ENCODE measurements around the gene SETD1B.

Gene SETD1B

DNA sequence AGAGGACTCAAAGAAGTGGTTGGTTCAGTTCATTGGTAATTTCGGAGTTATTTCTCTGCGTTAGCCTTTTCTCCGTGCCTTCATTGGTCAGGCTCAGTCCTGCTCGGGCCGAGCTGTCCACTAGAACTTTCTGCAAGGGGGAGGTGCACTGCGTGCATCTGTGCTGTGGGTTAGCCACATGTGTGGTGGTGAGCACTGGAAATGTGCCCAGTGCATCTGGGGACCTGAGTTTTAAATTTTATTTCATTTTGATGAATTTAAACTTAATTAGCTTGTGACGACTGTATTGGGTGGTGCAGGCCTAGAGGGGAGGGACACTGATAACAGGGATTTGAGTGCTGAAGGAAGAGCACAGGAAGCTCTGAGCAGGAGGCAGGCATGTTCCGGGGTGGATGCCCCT lies 24.5 kb downstream of the SETD1B start:
- no peak for DNase-seq (ENCODE audit: low read depth)

DNA sequence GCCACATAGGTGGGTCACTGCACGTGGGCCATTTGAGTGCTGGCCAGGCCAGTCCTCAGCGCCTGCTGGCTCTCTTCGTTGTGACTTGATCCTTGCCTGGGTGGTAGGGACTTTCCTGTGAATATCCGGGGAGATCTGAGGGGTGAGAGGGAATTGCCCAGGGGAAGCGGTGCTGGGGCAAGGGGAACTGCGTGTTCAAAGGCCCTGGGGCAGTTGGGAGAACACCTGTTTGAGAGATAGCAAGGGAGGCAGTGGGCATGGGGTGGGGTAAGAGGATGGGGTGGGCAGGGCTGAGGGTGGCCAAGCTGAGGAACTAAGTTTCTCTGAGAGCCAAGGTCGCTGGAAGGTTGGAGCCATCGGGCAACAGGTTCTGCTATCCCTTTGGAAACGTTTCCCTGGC lies 25.0 kb downstream of the SETD1B start:
- no peak for DNase-seq (ENCODE audit: low read depth)
- TF ChIP-seq, protein P1, sequence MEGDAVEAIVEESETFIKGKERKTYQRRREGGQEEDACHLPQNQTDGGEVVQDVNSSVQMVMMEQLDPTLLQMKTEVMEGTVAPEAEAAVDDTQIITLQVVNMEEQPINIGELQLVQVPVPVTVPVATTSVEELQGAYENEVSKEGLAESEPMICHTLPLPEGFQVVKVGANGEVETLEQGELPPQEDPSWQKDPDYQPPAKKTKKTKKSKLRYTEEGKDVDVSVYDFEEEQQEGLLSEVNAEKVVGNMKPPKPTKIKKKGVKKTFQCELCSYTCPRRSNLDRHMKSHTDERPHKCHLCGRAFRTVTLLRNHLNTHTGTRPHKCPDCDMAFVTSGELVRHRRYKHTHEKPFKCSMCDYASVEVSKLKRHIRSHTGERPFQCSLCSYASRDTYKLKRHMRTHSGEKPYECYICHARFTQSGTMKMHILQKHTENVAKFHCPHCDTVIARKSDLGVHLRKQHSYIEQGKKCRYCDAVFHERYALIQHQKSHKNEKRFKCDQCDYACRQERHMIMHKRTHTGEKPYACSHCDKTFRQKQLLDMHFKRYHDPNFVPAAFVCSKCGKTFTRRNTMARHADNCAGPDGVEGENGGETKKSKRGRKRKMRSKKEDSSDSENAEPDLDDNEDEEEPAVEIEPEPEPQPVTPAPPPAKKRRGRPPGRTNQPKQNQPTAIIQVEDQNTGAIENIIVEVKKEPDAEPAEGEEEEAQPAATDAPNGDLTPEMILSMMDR (conservative IDR thresholded peaks at IDR 0.05; ENCODE audit: control insufficient read depth, insufficient read depth, low read depth, low read length): no peak
- H3K4me3 ChIP-seq (ENCODE audit: control insufficient read depth, low read depth, low read length): no peak overlapping the region

More for the DNA sequence above, 24.5 kb downstream of the SETD1B start:
- no peak overlapping the region for H3K4me3 ChIP-seq (ENCODE audit: control insufficient read depth, low read depth, low read length)
- TF ChIP-seq, protein P1 (conservative IDR thresholded peaks at IDR 0.05; ENCODE audit: control insufficient read depth, insufficient read depth, low read depth, low read length): no peak

DNA sequence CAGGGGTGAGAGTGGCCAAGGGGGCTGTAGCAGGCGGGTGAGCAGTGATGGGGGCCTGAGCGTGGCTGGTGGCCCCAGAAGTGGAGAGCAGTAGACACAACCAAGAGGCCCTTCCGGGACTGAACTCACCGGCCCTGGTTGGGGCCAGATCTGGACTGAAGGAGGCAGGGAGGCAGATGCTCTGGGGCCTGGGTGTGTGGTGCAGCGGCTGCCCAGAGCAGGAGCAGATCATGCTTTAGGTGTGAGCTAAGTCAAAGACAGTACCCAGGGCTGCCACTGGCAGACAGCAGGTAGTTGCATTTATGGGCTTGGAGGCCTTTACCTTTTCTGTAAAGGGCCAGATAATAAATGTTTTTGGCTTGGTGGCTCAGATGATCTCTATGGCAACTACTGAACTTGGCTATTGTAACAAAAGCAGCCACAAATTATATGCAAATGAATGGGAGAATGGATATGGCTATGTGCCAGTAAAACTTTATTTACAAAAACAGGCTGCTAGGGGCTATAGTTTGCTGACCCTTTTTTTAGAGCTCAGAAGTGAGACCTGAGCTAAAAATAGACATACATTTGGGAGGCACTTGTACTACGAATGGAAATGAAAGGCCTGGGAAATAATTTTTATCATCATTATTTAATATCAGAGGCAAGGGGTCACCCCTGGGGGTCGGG lies 25.6 kb downstream of the SETD1B start:
- H3K4me3 ChIP-seq (ENCODE audit: control insufficient read depth, low read depth, low read length): no peak overlapping the region
- DNase-seq (ENCODE audit: low read depth): no peak
- TF ChIP-seq, protein P1 (conservative IDR thresholded peaks at IDR 0.05; ENCODE audit: control insufficient read depth, insufficient read depth, low read depth, low read length): no peak

DNA sequence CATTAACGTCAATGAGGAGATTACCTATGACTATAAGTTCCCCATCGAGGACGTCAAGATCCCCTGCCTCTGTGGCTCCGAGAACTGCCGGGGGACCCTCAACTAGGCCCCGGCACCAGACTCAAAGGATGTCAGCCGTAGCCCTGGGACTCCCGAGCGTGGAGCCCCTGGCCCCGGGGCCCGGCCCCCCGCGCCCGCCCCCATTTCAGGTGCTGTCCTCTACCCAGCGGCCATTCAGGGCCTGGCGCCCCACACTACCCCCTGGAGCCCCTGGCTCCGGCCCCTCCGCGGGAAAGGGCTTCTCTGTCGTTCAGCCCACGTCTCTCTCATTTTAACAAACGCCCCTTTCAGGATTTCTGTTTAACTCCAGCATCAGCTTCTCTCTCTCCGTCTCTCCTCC lies 26.3 kb downstream of the SETD1B start:
- DNase-seq (ENCODE audit: low read depth): no peak
- no peak overlapping the region for H3K4me3 ChIP-seq (ENCODE audit: control insufficient read depth, low read depth, low read length)
- TF ChIP-seq, protein P1 (conservative IDR thresholded peaks at IDR 0.05; ENCODE audit: control insufficient read depth, insufficient read depth, low read depth, low read length): no peak

DNA sequence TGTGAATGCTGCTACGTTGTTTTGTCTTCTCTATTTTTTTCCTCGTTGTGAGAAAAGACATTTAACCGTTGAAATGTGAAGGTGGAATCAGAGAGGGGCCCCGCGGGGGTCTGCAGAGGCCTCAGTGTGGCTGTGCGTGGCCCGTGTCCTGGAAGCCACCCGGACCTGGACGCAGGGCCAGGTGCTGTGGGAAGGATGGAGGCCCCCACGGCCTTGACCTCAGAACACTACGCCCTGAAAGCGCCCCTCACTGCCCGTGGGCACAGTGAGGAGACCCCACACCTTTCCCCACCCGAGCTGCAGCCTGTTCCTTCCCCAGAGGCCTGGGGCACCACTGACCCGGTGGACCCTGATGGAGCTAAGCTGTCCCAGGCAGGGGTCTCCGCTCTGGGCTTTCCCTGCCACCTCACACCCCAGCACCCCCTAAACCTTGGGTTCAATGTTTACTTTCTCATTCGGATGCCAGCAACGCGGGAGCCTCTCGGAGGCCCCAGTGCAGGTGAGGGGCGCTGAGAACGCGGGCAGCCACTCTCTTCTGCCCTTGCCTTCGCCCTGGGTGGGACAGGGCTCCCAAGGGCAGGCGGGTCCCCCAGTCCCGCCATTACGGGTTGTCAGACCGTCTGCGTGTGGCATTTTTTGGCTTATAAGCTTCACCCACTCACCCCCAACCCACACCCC lies 26.9 kb downstream of the SETD1B start:
- no peak overlapping the region for H3K4me3 ChIP-seq (ENCODE audit: control insufficient read depth, low read depth, low read length)
- no peak for DNase-seq (ENCODE audit: low read depth)
- TF ChIP-seq, protein P1 (conservative IDR thresholded peaks at IDR 0.05; ENCODE audit: control insufficient read depth, insufficient read depth, low read depth, low read length): no peak

DNA sequence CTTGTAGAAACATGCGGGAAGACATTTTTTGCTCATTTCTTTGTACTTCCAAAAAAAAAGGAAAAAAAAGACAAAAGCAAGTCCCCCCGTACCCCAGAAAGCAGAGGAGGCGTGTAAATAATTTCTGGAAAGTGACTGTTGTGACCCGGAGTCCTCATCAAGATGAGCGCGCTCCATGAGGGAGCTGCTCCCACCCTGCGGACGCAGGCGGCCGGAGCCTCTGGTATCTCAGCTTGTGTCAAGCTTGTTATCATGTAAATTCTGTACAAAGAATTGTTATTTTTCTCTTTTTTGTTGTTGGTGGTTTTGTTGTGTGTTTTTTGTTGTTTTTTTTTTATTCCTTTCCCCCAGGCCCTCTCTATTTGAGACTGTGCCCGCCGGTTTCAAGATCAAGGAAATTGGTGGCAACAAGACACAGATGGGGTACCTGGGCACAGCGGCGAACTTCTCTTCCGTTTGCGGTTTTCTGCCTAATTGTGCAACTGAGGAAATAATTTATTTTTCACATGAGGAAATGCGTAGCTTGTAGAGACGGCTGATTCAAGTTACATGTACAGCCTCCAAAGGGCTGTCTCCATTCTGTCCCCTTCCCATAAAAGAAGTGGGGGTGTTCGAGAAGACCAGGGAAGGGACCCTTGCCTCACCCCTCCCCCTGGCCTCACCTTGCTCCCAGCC lies 27.9 kb downstream of the SETD1B start:
- H3K4me3 ChIP-seq (ENCODE audit: control insufficient read depth, low read depth, low read length): no peak overlapping the region
- TF ChIP-seq, protein P1 (conservative IDR thresholded peaks at IDR 0.05; ENCODE audit: control insufficient read depth, insufficient read depth, low read depth, low read length): no peak
- no peak for DNase-seq (ENCODE audit: low read depth)

Data from fibroblast of mammary gland (primary cell).